BLaER1 treated with 17β-estradiol and CSF1 and Interleukin-3, amounts not matched to agents 10 nM and 100 nM (cell line): ENCODE measurements around the gene TSPYL2.

ENCODE experiments used
- H3K27ac ChIP-seq, 11 experiments: shearing (Covaris generic); formaldehyde crosslinking; 2 replicates each; pipeline ENCODE4 v1.8.1; 2022
- H3K27me3 ChIP-seq, 11 experiments: shearing (Covaris generic); formaldehyde crosslinking; 2 replicates each; pipeline ENCODE4 v1.8.1; 2022
- H3K36me3 ChIP-seq, 11 experiments: shearing (Covaris generic); formaldehyde crosslinking; 2 replicates each; pipeline ENCODE4 v1.8.1; 2022
- H3K4me1 ChIP-seq, 10 experiments: shearing (Covaris generic); formaldehyde crosslinking; 2 replicates each; pipeline ENCODE4 v1.8.1; 2022
- H3K4me2 ChIP-seq, 11 experiments: shearing (Covaris generic); formaldehyde crosslinking; 2 replicates each; pipeline ENCODE4 v1.8.1; 2022
- H3K4me3 ChIP-seq, 10 experiments: shearing (Covaris generic); formaldehyde crosslinking; 2 replicates each; pipeline ENCODE4 v1.8.1; 2022
- H3K9ac ChIP-seq, 11 experiments: shearing (Covaris generic); formaldehyde crosslinking; 2 replicates each; pipeline ENCODE4 v1.8.1; 2022
- H3K9me3 ChIP-seq, 11 experiments: shearing (Covaris generic); formaldehyde crosslinking; replicated peaks in 1 of 11; 2 replicates each; pipeline ENCODE4 v1.8.1; 2022
- H4K20me1 ChIP-seq, 11 experiments: shearing (Covaris generic); formaldehyde crosslinking; 2 replicates each; pipeline ENCODE4 v1.8.1; 2022
- Cebpa-rat ChIP-seq, 11 experiments: shearing (Covaris generic); IDR thresholded peaks; 2 replicates each; pipeline ENCODE4 v1.8.1; 2022

TSPYL2 gene

GRCh38 chrX:53081925-53082772 is at the start of gene TSPYL2:
TSS of gene TSPYL2 (plus strand) at chrX:53082367. CDS start at chrX:53082499, 132 bp downstream.
- peaks cover 31 to 74% (median 60%) of the 10 kb centered on the region in 11 experiments; a peak in 21 of 22 replicates for H3K27me3 ChIP-seq
- H3K9ac ChIP-seq: peak within 1 kb of the TSS; percentile 76 to 88 (median 85)
- H3K36me3 ChIP-seq: peaks cover 0 to 32% (median 17%) of the 10 kb centered on the region in 11 experiments; a peak in 18 of 22 replicates
- peaks cover 0 to 50% (median 34%) of the 10 kb centered on the region in 11 experiments; a peak in 16 of 22 replicates for H4K20me1 ChIP-seq
- H3K4me1 ChIP-seq: peaks cover 6 to 23% (median 19%) of the 10 kb centered on the region in 10 experiments; a peak in 17 of 20 replicates
- peak within 1 kb of the TSS; percentile 51 to 80 (median 76); a peak in 21 of 22 replicates for H3K27ac ChIP-seq
- H3K4me2 ChIP-seq: peak within 1 kb of the TSS; percentile 75 to 88 (median 82)
- no peak for TF ChIP-seq Cebpa-rat (IDR thresholded peaks at IDR 0.05)
- peaks cover 0 to 4% (median 0%) of the 10 kb centered on the region in 11 experiments; a peak in 2 of 22 replicates for H3K9me3 ChIP-seq
- peak within 1 kb of the TSS; percentile 65 to 85 (median 77) for H3K4me3 ChIP-seq

DNA sequence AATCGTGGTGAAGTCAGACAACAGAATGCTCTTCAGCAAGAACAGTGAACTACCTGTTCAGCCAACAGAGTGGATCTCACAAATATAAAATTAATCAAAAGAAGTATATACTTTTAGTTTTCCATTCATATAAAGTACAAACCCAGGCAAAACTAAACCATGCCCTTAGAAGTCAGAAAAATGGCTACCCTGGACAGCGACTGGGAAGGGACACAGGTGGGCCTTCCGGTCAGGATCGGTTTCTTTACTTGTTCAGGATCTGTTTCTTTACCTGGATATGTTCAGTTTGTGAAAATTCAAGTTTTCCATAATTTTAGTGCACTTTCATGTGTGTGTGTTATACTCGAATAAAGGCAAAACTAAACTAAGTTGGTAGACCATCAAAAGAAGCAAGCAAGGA is 46.0 kb upstream of the TSPYL2 start:
- peaks cover 73 to 93% (median 88%) of the 10 kb centered on the region in 11 experiments for H3K27me3 ChIP-seq
- no peaks in the 10 kb centered on the region; a peak in 1 of 22 replicates for H4K20me1 ChIP-seq
- no peaks in the 10 kb centered on the region for H3K4me1 ChIP-seq
- no peaks in the 10 kb centered on the region for H3K9me3 ChIP-seq
- TF ChIP-seq Cebpa-rat (IDR thresholded peaks at IDR 0.05): no peak
- no peak overlapping the region for H3K4me3 ChIP-seq
- H3K4me2 ChIP-seq: no peak overlapping the region
- H3K9ac ChIP-seq: no peak overlapping the region
- no peaks in the 10 kb centered on the region for H3K36me3 ChIP-seq
- H3K27ac ChIP-seq: no peak overlapping the region

DNA sequence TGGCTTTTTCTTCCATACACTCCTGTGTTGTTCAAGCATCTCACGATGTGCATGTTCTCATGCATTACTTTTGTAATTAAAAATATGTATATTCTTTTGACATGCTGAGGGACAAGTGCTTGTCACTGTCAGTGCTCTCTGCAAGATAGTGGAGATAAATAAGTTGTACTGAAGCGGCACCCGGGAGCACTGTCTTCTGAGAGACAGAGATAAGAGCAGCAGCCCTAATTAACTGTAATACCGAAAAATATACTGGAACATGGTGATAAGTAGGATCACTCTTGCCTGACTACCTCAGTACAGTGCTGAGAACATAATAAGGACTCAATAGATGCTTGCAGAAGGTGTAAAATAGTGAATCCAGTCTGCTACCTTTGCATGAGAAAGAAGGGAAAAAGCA is 42.9 kb upstream of the TSPYL2 start:
- H4K20me1 ChIP-seq: peaks cover 0 to 3% (median 0%) of the 10 kb centered on the region in 11 experiments; a peak in 1 of 22 replicates
- no peaks in the 10 kb centered on the region; a peak in 1 of 22 replicates for H3K9me3 ChIP-seq
- no peak overlapping the region for H3K27ac ChIP-seq
- H3K9ac ChIP-seq: no peak overlapping the region
- no peaks in the 10 kb centered on the region for H3K36me3 ChIP-seq
- no peak overlapping the region for H3K4me2 ChIP-seq
- H3K4me1 ChIP-seq: no peaks in the 10 kb centered on the region
- TF ChIP-seq Cebpa-rat (IDR thresholded peaks at IDR 0.05): no peak
- H3K4me3 ChIP-seq: no peak overlapping the region
- H3K27me3 ChIP-seq: peaks cover 75 to 97% (median 94%) of the 10 kb centered on the region in 11 experiments

DNA sequence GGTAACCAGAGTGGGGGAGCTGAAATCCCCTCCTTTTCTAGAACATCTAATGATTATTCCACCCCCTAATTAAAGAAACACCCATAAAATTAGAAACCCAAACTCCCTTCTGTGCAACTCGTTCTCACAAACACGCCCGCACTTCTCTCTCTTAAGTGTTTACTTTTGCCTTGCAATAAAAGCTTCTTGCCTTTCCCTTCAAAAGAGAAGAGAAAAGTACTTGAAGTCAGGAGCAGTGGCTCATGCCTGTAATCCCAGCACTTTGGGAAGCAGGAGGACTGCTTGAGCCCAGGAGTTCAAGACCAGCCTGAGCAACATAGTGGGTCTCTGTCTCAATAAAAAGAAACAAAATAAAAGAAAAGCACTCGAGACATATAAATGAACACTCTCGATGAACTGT is 37.2 kb upstream of the TSPYL2 start:
- Histone ChIP-seq H3K9ac (no peak overlapping the region), H3K27ac (no peak overlapping the region), H3K4me2 (no peak overlapping the region), H3K9me3 (no peaks in the 10 kb centered on the region; a peak in 1 of 22 replicates), H3K4me1 (peaks cover 10 to 16% (median 15%) of the 10 kb centered on the region in 10 experiments; a peak in 17 of 20 replicates), H4K20me1 (peaks cover 0 to 9% (median 0%) of the 10 kb centered on the region in 11 experiments; a peak in 1 of 22 replicates), H3K4me3 (no peak overlapping the region), H3K27me3 (peaks cover 61 to 81% (median 78%) of the 10 kb centered on the region in 11 experiments), H3K36me3 (no peaks in the 10 kb centered on the region)
- TF ChIP-seq Cebpa-rat (IDR thresholded peaks at IDR 0.05): no peak

DNA sequence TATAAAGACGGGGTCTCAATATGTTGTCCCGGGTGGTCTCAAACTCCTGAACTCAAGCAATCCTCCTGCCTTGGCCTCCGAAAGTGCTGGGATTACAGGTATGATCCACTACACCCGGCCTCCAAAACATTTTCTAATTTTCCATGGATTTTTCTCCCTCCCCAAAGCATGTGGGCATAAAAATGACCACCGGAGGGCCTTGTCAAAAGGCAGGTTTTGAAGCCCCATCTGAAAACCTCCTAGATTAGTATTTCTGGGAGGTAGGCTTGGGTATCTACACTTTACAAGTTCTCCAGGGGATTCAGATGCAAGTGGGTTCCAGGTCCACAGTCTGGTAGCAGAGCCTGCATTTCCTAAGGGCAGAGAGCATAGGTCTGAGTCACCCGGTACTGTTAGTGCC is 34.9 kb upstream of the TSPYL2 start:
- Histone ChIP-seq H3K4me3 (no peak overlapping the region), H3K9me3 (no peaks in the 10 kb centered on the region; a peak in 1 of 22 replicates), H4K20me1 (peaks cover 0 to 27% (median 9%) of the 10 kb centered on the region in 11 experiments; a peak in 7 of 22 replicates), H3K27ac (peak overlapping the region in 1 of 11 experiments; percentile 66; a peak in 1 of 22 replicates), H3K4me2 (peak overlapping the region in 9 of 11 experiments; percentile 49 to 79 (median 73); a peak in 13 of 22 replicates), H3K27me3 (peaks cover 47 to 63% (median 57%) of the 10 kb centered on the region in 11 experiments), H3K9ac (peak overlapping the region in 1 of 11 experiments; percentile 82; a peak in 2 of 22 replicates), H3K36me3 (no peaks in the 10 kb centered on the region; a peak in 1 of 22 replicates), H3K4me1 (peaks cover 18 to 33% (median 29%) of the 10 kb centered on the region in 10 experiments; a peak in 17 of 20 replicates)
- TF ChIP-seq Cebpa-rat (IDR thresholded peaks at IDR 0.05): no peak

DNA sequence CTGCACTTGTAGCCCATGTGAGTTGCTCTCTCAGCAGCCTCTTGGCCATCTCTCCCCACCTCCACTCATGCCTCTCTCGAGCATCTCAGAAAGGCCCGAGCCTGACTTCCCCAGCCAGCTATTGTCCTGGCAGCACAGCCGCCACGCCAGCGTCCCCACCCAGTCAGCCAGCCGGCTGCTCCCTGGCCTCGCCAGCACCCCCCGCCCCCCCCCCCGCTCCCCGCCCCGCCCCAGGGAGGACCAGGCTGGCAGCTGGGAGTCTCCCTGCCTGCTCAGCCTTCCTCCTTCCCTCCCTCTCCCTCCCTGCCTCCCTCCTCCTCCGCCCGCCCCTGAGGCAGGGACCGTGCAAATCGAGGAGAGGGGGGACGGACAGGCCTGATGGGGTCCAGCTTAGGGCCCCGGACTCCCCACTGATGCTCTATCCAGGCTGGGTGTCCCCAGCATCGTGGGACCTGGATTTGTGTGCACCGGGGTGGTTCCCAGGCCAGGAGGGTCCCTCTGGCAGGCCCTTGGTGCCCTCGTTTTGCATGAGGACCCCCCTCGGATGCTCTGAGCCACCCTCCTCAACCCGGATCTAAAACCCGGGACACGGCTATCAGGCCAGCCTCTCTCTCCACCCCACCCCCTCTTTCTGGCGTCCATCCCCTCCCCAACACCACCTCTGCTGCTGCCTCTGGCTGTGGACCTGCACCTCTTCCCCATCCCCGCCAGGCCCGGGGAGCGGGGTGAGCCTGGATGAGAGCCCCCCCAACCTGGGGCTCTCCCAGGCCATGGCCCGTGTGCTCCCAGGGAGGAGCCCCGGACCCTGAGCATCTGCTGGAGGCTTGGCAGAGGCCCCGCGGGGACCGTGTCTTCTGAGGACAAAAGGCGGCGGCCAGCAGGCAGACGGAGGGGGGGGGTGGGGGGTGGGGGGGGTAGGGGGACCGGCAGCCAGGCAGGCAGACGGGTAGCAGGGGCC is 33.7 kb upstream of the TSPYL2 start, which contains the start of gene GPR173:
Gene GPR173 (plus strand): TSS at position 621 of the 958 bp plus-strand sequence. CDS start 27,833 bp downstream, outside the sequence.
- Histone ChIP-seq H4K20me1 (peaks cover 0 to 27% (median 9%) of the 10 kb centered on the region in 11 experiments; a peak in 7 of 22 replicates), H3K9ac (peak within 1 kb of the TSS; percentile 63 to 86 (median 79)), H3K27ac (peak within 1 kb of the TSS in 10 of 11 experiments; percentile 52 to 90 (median 78); a peak in 19 of 22 replicates), H3K36me3 (no peaks in the 10 kb centered on the region; a peak in 1 of 22 replicates), H3K4me1 (peaks cover 18 to 33% (median 29%) of the 10 kb centered on the region in 10 experiments; a peak in 17 of 20 replicates), H3K9me3 (no peaks in the 10 kb centered on the region; a peak in 1 of 22 replicates), H3K27me3 (peaks cover 37 to 51% (median 45%) of the 10 kb centered on the region in 11 experiments), H3K4me2 (peak within 1 kb of the TSS; percentile 72 to 81 (median 74)), H3K4me3 (peak within 1 kb of the TSS; percentile 37 to 72 (median 62))
- no peak for TF ChIP-seq Cebpa-rat (IDR thresholded peaks at IDR 0.05)

- Histone ChIP-seq H3K27me3 (peaks cover 30 to 44% (median 38%) of the 10 kb centered on the region in 11 experiments), H3K27ac (no peak overlapping the region), H3K4me1 (peaks cover 18 to 33% (median 29%) of the 10 kb centered on the region in 10 experiments; a peak in 17 of 20 replicates), H3K4me2 (peak overlapping the region; percentile 37 to 81 (median 73)), H3K36me3 (no peaks in the 10 kb centered on the region; a peak in 1 of 22 replicates), H4K20me1 (peaks cover 0 to 27% (median 9%) of the 10 kb centered on the region in 11 experiments; a peak in 7 of 22 replicates), H3K4me3 (peak overlapping the region in 9 of 10 experiments; percentile 53 to 72 (median 62); a peak in 18 of 20 replicates), H3K9me3 (no peaks in the 10 kb centered on the region; a peak in 1 of 22 replicates), H3K9ac (peak overlapping the region in 10 of 11 experiments; percentile 32 to 86 (median 78); a peak in 16 of 22 replicates)
- TF ChIP-seq Cebpa-rat (IDR thresholded peaks at IDR 0.05): no peak
Observed at GRCh38 chrX:53049127-53049517, 33.0 kb upstream of the TSPYL2 start.
